Suprapubic skin (tissue), 4 donors: ENCODE data around the gene GNAL. TPM values are rescaled to one million over a fixed set of nuclear protein-coding genes. Genes with fewer than 3 reads are reported as not detected.
"Not testable (repeated sequence)": the region's sequence is repeated elsewhere in the genome, so short reads cannot be mapped to it uniquely, and the experiment has no call there.

ENCODE experiments used
- DNase-seq, 2 donors: peaks; one replicate each; pipeline ENCODE4 v3.0.0-alpha.2; 2019; ENCODE audit warnings: low spot score in 2 of 2
- H3K27ac ChIP-seq: fragments of 200-600 bp; sonication (generic); one replicate; pipeline ENCODE4 v1.5.1; 2019
- H3K27me3 ChIP-seq: fragments of 200-600 bp; sonication (generic); one replicate; pipeline ENCODE4 v1.5.1; 2019
- H3K36me3 ChIP-seq: fragments of 200-600 bp; sonication (generic); one replicate; pipeline ENCODE4 v1.5.1; 2019
- H3K4me1 ChIP-seq: fragments of 200-600 bp; sonication (generic); one replicate; pipeline ENCODE4 v1.5.1; 2019
- H3K4me3 ChIP-seq: fragments of 200-600 bp; sonication (generic); one replicate; pipeline ENCODE4 v1.5.1; 2019; ENCODE audit warnings: mild to moderate bottlenecking
- H3K9me3 ChIP-seq: fragments of 200-600 bp; sonication (generic); one replicate; pipeline ENCODE4 v1.5.1; 2019
- EP300 ChIP-seq: sonication (generic); formaldehyde crosslinking; IDR thresholded peaks from one replicate; pipeline ENCODE4 v1.6.1; 2017; ENCODE audit warnings: antibody characterized with exemption
- POLR2A ChIP-seq, 2 donors: fragments of 450-650 bp; IDR thresholded peaks; one replicate each; pipeline ENCODE4 v1.6.1; 2017; ENCODE audit warnings: antibody characterized with exemption in 2 of 2, mild to moderate bottlenecking in 2 of 2, moderate library complexity in 2 of 2
- POLR2AphosphoS5 ChIP-seq, 3 donors: sonication (generic); formaldehyde crosslinking; IDR thresholded peaks; one replicate each; pipeline ENCODE4 v1.6.1; 2017; ENCODE audit warnings: antibody characterized with exemption in 3 of 3
- WGBS: methylation state at CpG from one replicate; pipeline ENCODE4 v1.1.5; 2018; 5-methylcytosine and 5-hydroxymethylcytosine counted together
- total RNA-seq, 4 donors: library from RNA; depleted of rRNA; stranded (reverse); fragments of >200 nt; gene quantifications; one replicate each; pipeline ENCODE4 v1.1.0, GENCODE V29; 2016
- TF ChIP-seq, protein P1 (sequence below), 2 donors: fragments of 200-600 bp in 1 of 2; fragments of 450-650 bp in 1 of 2; sonication (generic) in 1 of 2; IDR thresholded peaks; one replicate each; pipeline ENCODE4 v1.5.1; 2016 to 2019; ENCODE audit warnings: antibody characterized with exemption in 2 of 2, mild to moderate bottlenecking in 1 of 2, moderate library complexity in 1 of 2

The GNAL gene
- total RNA-seq, 4 donors from 2014 or later = 8.7 to 17.2 (median 15.0) TPM

DNA sequence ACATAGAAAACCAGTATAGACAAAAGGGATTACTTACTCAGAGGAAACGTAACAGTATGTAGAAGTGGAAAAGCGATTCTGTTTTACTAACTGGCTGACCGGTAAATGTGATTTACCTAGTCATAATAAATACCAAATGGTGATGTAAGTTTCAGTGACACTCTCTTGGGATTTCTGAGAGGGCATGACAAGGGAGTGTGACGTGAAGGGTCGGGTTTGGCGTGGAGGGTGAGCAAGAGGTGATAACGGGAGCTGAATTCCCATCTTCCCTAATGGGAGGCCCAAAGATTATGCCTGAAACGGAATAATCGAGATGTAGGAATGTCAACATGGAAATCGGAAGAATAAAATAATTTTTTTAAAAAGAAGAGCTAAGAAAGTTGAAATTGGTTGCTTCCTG is 12.7 kb upstream of the GNAL start:
- TF ChIP-seq, protein P1, sequence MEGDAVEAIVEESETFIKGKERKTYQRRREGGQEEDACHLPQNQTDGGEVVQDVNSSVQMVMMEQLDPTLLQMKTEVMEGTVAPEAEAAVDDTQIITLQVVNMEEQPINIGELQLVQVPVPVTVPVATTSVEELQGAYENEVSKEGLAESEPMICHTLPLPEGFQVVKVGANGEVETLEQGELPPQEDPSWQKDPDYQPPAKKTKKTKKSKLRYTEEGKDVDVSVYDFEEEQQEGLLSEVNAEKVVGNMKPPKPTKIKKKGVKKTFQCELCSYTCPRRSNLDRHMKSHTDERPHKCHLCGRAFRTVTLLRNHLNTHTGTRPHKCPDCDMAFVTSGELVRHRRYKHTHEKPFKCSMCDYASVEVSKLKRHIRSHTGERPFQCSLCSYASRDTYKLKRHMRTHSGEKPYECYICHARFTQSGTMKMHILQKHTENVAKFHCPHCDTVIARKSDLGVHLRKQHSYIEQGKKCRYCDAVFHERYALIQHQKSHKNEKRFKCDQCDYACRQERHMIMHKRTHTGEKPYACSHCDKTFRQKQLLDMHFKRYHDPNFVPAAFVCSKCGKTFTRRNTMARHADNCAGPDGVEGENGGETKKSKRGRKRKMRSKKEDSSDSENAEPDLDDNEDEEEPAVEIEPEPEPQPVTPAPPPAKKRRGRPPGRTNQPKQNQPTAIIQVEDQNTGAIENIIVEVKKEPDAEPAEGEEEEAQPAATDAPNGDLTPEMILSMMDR (IDR thresholded peaks at IDR 0.05) = no peak
- no peak for TF ChIP-seq POLR2AphosphoS5 (IDR thresholded peaks at IDR 0.05)
- TF ChIP-seq EP300 = no peak
- TF ChIP-seq POLR2A (IDR thresholded peaks at IDR 0.05) = no peak
- Histone ChIP-seq H3K4me3 (no peak overlapping the region), H3K4me1 (no peaks in the 10 kb centered on the region), H3K27me3 (peaks cover 17% of the 10 kb centered on the region), H3K27ac (no peak overlapping the region), H3K9me3 (no peaks in the 10 kb centered on the region), H3K36me3 (no peaks in the 10 kb centered on the region)
- peak in 1 of 2 donors; percentile 31 for DNase-seq
- 78% methylated on average over 10 of the region's 10 CpGs for WGBS

DNA sequence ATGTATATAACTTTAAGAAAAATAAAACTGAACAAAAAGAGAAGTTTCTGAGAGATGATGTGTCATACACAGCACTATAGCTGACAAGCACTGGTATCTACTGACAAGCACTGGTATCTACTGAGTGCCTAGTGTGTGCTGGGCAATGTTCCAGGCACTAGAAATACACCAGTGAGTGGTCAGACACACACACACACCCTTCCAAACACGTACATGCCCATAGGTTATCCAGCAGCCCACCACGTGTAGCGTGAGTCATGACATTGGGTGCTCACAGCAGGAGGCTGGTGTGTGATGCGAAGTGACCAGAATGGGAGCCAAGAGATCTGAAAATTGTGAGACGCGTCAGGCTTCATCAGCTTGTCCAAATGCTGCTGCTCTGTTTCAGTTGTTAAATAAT is 12.2 kb upstream of the GNAL start:
- Histone ChIP-seq H3K4me3 (no peak overlapping the region), H3K27me3 (peaks cover 17% of the 10 kb centered on the region), H3K27ac (no peak overlapping the region), H3K9me3 (no peaks in the 10 kb centered on the region), H3K36me3 (no peaks in the 10 kb centered on the region), H3K4me1 (no peaks in the 10 kb centered on the region)
- TF ChIP-seq POLR2AphosphoS5 (IDR thresholded peaks at IDR 0.05) (no peak), EP300 (no peak)
- TF ChIP-seq, protein P1 (IDR thresholded peaks at IDR 0.05) = no peak
- 75% methylated on average over 6 of the region's 6 CpGs for WGBS
- DNase-seq = peak in 1 of 2 donors; percentile 13

DNA sequence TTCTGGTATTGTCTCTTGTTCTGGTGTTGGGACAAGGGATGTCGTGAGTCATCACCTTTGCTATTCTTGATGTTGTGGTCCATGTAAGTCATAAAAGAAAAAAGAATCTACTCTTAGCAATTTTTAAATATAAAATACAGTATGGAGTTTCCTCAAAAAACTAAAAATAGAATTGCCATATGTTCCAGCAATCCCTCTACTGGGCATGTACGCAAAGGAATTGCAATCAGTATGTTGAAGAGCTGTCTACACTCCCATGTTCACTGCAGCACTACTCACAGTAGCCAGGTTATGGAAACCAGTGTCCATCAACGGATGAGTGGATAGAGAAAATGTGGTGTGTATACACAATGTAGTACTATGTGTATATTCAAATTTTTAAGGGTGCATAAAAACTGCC is 10.9 kb upstream of the GNAL start:
- Histone ChIP-seq H3K4me3 (no peak overlapping the region), H3K9me3 (no peaks in the 10 kb centered on the region), H3K4me1 (no peaks in the 10 kb centered on the region), H3K27ac (no peak overlapping the region), H3K36me3 (no peaks in the 10 kb centered on the region), H3K27me3 (peaks cover 9% of the 10 kb centered on the region)
- 65% methylated on average over 3 of the region's 3 CpGs for WGBS
- TF ChIP-seq POLR2AphosphoS5 (IDR thresholded peaks at IDR 0.05) = no peak
- no peak for TF ChIP-seq EP300
- TF ChIP-seq, protein P1 (IDR thresholded peaks at IDR 0.05) = no peak
- TF ChIP-seq POLR2A (IDR thresholded peaks at IDR 0.05) = no peak
- no peak for DNase-seq

DNA sequence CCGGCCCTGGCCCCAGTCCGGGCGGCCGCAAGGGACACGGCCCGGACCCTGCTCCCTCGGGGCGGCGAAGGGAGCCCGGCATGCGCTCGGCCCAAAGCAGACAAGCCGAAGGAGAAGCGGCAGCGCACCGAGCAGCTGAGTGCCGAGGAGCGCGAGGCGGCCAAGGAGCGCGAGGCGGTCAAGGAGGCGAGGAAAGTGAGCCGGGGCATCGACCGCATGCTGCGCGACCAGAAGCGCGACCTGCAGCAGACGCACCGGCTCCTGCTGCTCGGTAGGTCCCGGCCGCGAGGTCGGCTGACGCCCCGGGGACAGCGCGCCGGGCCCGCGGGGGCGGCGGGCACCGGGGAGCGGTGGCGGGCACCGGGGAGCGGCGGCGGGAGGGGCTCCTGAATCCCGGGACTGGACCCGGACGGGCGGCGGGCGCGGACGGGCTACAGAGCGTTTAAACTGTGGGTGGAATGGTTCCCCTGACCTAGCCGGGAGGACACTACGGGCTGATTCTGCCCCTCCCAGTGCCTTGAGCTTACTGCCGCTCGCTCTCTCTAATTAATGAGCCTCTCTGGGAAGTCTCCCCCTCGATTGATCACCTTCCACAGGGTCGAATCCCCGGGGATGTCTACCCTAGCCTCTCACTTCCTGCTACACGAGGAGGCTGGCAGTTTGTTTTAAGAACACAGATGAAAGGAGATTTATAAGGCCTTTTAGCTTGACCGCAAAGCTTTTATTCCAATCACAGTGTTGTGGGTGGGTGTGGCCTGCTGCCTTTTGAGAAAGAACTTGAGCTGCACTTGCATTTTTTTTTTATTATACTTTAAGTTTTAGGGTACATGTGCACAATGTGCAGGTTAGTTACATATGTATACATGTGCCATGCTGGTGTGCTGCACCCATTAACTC is 853 bp downstream of the GNAL start:
- DNase-seq = no peak
- Histone ChIP-seq H3K36me3 (no peaks in the 10 kb centered on the region), H3K9me3 (no peaks in the 10 kb centered on the region), H3K4me3 (peak overlapping the region; percentile 91), H3K4me1 (peaks cover 18% of the 10 kb centered on the region), H3K27ac (peak overlapping the region; percentile 72), H3K27me3 (peaks cover 5% of the 10 kb centered on the region)
- TF ChIP-seq POLR2AphosphoS5 (IDR thresholded peaks at IDR 0.05) = no peak
- no peak for TF ChIP-seq EP300
- TF ChIP-seq POLR2A (IDR thresholded peaks at IDR 0.05) = no peak
- TF ChIP-seq, protein P1 (IDR thresholded peaks at IDR 0.05) = no peak
- 2% methylated on average over 39 of the region's 72 CpGs for WGBS

DNA sequence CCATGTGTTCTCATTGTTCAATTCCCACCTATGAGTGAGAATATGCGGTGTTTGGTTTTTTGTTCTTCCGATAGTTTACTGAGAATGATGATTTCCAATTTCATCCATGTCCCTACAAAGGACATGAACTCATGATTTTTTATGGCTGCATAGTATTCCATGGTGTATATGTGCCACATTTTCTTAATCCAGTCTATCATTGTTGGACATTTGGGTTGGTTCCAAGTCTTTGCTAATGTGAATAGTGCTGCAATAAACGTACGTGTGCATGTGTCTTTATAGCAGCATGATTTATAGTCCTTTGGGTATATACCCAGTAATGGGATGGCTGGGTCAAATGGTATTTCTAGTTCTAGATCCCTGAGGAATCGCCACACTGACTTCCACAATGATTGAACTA is 1.6 kb downstream of the GNAL start:
- 82% methylated on average over 4 of the region's 5 CpGs for WGBS
- not testable (repeated sequence) for H3K9me3 ChIP-seq, H3K27ac ChIP-seq, H3K36me3 ChIP-seq, DNase-seq, H3K27me3 ChIP-seq, H3K4me3 ChIP-seq
- peaks cover 18% of the 10 kb centered on the region for H3K4me1 ChIP-seq
